HG03097 (cell line): ENCODE measurements around the gene RABEP2.
"Not testable (repeated sequence)": the region's sequence is repeated elsewhere in the genome, so short reads cannot be mapped to it uniquely, and the experiment has no call there.

ENCODE experiments used
- ATAC-seq: cut with Tn5 transposase; IDR thresholded peaks from one replicate; pipeline ENCODE4 v1.9.1; 2021; ENCODE audit not compliant: unreplicated experiment, low FRiP score

RABEP2 gene, protein sequence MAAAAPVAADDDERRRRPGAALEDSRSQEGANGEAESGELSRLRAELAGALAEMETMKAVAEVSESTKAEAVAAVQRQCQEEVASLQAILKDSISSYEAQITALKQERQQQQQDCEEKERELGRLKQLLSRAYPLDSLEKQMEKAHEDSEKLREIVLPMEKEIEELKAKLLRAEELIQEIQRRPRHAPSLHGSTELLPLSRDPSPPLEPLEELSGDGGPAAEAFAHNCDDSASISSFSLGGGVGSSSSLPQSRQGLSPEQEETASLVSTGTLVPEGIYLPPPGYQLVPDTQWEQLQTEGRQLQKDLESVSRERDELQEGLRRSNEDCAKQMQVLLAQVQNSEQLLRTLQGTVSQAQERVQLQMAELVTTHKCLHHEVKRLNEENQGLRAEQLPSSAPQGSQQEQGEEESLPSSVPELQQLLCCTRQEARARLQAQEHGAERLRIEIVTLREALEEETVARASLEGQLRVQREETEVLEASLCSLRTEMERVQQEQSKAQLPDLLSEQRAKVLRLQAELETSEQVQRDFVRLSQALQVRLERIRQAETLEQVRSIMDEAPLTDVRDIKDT

GRCh38 chr16:28924762-28925385 lies at the start of gene RABEP2:
Gene RABEP2 (minus strand): TSS chr16:28925238. CDS start chr16:28925163, 75 bp downstream.
- ATAC-seq = peak; percentile 63

- peak; percentile 73 for ATAC-seq
These were observed 49.6 kb upstream of the RABEP2 start, which contains the start of gene SPNS1 for GRCh38 chr16:28974437-28975157. Gene SPNS1 (plus strand): TSS chr16:28974778. CDS start chr16:28975152, 374 bp downstream.

DNA sequence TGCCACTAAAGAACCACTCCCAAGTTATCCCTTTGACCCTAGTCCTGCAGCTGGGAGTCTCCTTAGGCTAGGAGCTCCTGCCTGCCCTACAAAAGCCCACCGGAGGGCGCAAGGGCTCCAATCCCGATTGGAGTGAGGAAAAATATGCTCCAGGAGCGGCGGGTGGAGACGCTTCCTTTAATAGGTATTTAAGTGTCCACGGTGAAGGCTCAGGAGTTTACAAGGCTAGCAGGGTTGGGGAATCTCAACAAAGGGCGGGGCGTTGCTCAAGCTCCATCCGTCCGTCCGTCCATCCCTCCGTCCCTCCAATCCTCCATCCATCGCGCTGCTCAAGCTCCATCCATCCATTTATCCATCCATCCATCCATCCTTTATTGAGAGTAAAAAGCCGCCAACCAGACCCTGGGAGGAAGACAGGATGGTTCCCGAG lies 49.0 kb upstream of the RABEP2 start:
- peak; percentile 19 for ATAC-seq

DNA sequence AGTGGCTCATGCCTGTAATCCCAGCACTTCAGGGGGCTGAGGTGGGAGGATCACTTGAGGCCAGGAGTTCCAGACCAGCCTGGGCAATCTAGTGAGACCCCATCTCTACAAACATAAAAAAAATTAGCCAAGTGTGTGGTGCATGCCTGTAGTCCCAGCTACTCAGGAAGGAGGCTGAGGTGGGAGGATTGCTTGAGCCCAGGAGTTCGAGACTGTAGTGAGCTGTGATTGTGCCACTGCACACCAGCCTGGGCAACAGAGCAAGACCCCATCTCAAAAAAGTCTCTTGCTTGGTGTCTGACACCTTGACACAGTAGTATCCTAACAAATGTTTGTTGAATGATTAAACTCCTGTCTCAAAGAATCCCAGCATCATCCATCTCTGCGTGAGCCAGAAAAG lies 44.7 kb upstream of the RABEP2 start:
- not testable (repeated sequence) for ATAC-seq

DNA sequence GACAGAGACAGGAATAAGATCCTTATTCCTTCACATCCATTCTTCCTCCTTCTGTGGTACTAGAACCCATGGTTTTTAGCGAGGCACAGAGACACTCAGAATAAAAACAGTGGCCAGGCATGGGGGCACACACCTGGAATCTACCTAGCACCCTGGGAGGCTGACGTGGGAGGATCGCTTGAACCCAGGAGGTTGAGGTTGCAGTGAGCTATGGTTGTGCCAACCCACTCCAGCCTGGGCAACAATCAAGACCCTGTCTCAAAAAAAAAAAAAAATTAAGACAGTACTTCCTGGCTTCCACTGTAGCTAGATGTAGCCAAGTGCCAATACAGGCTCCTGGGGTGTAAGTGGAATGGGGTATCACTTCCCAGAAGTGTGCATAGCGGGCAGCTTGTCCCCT lies 42.1 kb upstream of the RABEP2 start:
- ATAC-seq = no peak

GRCh38 chr16:28964496-28964895 lies 39.5 kb upstream of the RABEP2 start:
- ATAC-seq = no peak

DNA sequence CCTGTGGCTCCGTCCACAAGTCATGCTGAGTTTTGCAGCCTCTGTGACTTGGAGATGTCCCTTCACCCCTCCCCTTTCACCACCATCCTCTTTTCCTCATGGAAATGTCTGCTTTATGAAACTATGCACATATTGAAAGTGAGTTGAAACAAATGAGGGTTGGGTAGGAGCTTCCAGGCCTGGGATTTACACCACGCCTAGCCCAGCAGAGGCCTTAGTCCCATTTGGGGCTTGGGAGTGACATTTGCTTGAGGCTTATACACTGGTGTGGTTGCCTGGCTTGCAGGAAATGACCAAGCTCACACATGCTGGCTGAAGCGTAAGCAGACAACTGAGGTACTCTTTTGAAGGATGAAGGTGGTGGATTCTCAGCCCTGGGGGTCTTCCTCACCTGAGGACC lies 39.0 kb upstream of the RABEP2 start:
- ATAC-seq = no peak

DNA sequence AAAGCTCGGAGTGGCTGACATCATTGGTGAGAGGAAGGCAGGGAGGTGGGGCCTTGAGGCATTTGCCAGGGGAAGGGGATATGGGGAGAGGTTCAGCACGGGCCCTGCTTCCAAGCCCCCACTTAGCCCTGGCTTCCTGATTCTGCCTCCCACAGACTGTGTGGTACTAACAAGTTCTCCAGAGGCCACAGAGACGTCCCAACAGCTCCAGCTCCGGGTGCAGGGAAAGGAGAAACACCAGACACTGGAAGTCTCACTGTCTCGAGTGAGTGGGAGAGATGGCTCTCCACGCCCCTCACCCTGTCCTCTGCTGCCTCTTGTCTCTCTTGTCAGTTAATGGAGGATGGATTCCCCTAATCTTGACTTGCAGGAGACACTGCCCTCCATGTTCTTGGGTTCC lies 33.8 kb upstream of the RABEP2 start:
- ATAC-seq = no peak

- no peak for ATAC-seq
These were observed 33.2 kb upstream of the RABEP2 start for GRCh38 chr16:28958216-28958615.

DNA sequence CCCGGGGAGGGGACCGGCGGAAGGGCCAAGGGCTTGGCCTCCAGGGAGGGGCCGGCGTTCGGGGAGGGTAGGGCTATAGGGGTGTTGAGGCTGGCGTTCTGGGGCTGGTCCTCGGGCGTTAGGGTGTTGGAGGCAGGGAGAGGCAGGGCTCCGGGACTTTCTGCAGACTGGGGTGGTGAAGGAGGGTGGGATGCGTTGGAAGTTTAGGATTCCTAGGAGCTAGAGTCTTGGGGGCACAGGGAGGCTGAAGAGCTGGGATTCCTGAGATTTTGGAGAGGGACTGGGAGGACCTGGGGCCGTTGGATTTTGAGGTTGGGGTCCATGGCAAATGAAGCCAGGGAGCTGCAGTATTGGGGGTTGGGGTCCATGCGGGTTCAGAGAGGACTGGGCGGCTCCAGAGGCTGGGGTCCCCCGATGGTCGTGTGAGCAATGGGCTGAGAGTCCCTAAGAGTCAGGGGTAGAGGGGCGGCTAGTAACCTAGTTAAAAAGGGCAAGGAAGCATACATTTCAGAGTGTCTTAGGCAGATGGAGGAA lies 26.4 kb upstream of the RABEP2 start:
- no peak for ATAC-seq

DNA sequence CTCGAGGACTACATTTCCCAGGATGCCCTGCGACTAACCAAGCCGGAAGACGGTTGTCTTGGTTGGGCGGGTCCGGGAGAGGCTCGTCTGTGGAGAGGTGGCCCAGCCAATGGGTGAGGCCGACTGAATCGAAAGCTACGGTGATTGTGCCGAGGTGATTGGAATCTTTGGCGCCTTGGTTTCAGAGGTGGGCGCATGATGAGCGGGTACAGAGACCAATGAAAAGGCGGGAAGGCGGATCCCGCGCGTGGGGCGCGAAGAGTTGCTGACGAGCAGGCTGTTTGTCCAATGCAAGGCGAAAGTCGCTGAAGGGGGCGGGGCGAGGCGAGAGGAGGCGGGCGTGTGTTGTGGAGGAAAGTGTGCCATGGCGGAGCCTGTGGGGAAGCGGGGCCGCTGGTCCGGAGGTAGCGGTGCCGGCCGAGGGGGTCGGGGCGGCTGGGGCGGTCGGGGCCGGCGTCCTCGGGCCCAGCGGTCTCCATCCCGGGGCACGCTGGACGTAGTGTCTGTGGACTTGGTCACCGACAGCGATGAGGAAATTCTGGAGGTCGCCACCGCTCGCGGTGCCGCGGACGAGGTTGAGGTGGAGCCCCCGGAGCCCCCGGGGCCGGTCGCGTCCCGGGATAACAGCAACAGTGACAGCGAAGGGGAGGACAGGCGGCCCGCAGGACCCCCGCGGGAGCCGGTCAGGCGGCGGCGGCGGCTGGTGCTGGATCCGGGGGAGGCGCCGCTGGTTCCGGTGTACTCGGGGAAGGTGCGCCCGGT lies 25.8 kb upstream of the RABEP2 start, which contains the start of gene NFATC2IP:
TSS of gene NFATC2IP (plus strand) at position 290 of the 762 bp plus-strand sequence. CDS start at position 365, 75 bp downstream.
- ATAC-seq = peak; percentile 92

DNA sequence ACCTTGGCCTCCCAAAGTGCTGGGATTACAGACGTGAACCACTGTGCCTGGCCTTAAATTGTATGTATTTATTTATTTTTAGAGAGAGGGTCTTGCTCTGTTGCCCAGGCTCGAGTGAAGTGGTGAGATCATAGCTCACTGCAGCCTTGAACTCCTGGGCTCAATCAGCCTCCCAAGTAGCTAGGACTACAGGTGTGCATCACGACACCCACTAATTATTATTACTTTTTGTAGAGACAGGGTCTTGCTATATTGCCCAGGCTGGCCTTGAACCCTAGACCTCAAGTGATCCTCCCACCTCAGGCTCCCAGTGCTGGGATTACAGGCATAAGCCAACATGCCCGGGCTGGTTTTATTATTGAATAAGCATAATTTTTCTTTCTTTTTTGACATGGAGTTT lies 21.6 kb upstream of the RABEP2 start:
- ATAC-seq = no peak

GRCh38 chr16:28943281-28943680 lies 18.2 kb upstream of the RABEP2 start:
- no peak for ATAC-seq

DNA sequence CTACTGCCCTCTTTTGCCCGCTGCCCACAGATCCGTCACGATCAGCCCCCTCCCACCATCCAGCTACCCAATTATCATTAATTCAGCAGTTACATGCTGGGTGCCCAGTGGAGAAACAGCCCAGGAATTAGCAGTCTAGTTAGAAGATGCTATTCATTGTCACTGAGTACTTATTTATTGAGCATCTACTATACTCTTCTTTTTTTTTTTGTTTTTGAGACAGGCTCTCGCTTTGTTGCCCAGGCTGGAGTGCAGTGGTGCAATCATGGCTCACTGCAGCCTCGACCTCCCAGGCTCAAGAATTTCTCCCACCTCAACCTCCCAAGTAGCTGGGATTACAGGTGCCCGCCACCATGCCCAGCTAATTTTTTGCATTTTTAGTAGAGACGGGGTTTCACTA lies 14.8 kb upstream of the RABEP2 start:
- not testable (repeated sequence) for ATAC-seq

- no peak for ATAC-seq
These were observed 13.7 kb upstream of the RABEP2 start for GRCh38 chr16:28938721-28939120.

GRCh38 chr16:28937222-28937876 lies 12.3 kb upstream of the RABEP2 start:
- ATAC-seq = no peak

GRCh38 chr16:28936784-28937155 lies 11.7 kb upstream of the RABEP2 start:
- ATAC-seq = no peak

GRCh38 chr16:28935924-28936783 lies 11.1 kb upstream of the RABEP2 start:
- ATAC-seq = peak; percentile 55
